GM10248 (cell line): ENCODE measurements around the gene GOLGA6L9.
"Not testable (repeated sequence)": the region's sequence is repeated elsewhere in the genome, so short reads cannot be mapped to it uniquely, and the experiment has no call there.

ENCODE experiments used
- CTCF ChIA-PET: fragments of 300-600 bp; sonication (Branson Sonifier 250); formaldehyde crosslinking; extraction: SDS; loops from one replicate; lab custom pipeline; 2021; ENCODE audit warnings: antibody characterized with exemption; lab: Yijun Ruan, JAX
- POLR2A ChIA-PET: fragments of 350-650 bp; sonication (Branson Sonifier 250); formaldehyde crosslinking; extraction: SDS; loops from one replicate; lab custom pipeline; 2020; ENCODE audit warnings: antibody characterized with exemption; lab: Yijun Ruan, JAX
- DNase-seq: peaks from one replicate; pipeline ENCODE4 v3.0.0; 2012; ENCODE audit errors: extremely low spot score
- CTCF ChIP-seq: IDR thresholded peaks from 2 replicates; pipeline ENCODE4 v1.5.1; 2012; ENCODE audit warnings: mild to moderate bottlenecking, low read depth; ENCODE audit errors: extremely low read depth, missing control alignments, control extremely low read depth

GOLGA6L9 gene

GRCh38 chr15:82429693-82430092, at the start of gene GOLGA6L9:
Gene GOLGA6L9, plus strand, starts transcription at chr15:82429816. Its CDS starts 264 bp downstream, at chr15:82430080.
- DNase-seq, CTCF ChIA-PET, POLR2A ChIA-PET: not testable (repeated sequence)

GRCh38 chr15:82381330-82381955, 48.2 kb upstream of the GOLGA6L9 start:
- CTCF ChIA-PET, DNase-seq, POLR2A ChIA-PET: not testable (repeated sequence)

GRCh38 chr15:82387209-82387608, 42.4 kb upstream of the GOLGA6L9 start:
- POLR2A ChIA-PET = not testable (repeated sequence)

GRCh38 chr15:82390152-82390551, 39.5 kb upstream of the GOLGA6L9 start:
- POLR2A ChIA-PET, CTCF ChIA-PET, DNase-seq: not testable (repeated sequence)

More at GRCh38 chr15:82387209-82387608, 42.4 kb upstream of the GOLGA6L9 start:
- DNase-seq, CTCF ChIA-PET: not testable (repeated sequence)

GRCh38 chr15:82392077-82392476, 37.5 kb upstream of the GOLGA6L9 start:
- DNase-seq, CTCF ChIA-PET, POLR2A ChIA-PET: not testable (repeated sequence)

GRCh38 chr15:82393671-82394070, 35.9 kb upstream of the GOLGA6L9 start:
- DNase-seq = no peak
- POLR2A ChIA-PET = no interaction called here
- CTCF ChIA-PET = no interaction called here
- TF ChIP-seq CTCF = no peak

- CTCF ChIA-PET, POLR2A ChIA-PET, DNase-seq: not testable (repeated sequence)
These were observed 33.8 kb upstream of the GOLGA6L9 start for GRCh38 chr15:82395788-82396187.

GRCh38 chr15:82397817-82398216, 31.8 kb upstream of the GOLGA6L9 start:
- no peak for TF ChIP-seq CTCF
- POLR2A ChIA-PET = no interaction called here

GRCh38 chr15:82398785-82399184, 30.8 kb upstream of the GOLGA6L9 start:
- DNase-seq = no peak
- POLR2A ChIA-PET = no interaction called here
- CTCF ChIA-PET = interaction anchor here (0.9 kb wide), 1 partner anchor 132 kb away, joined by 4 read pairs; no protein-coding TSS in a partner anchor
- TF ChIP-seq CTCF = no peak

More at GRCh38 chr15:82397817-82398216, 31.8 kb upstream of the GOLGA6L9 start:
- CTCF ChIA-PET = no interaction called here
- DNase-seq = no peak

GRCh38 chr15:82399366-82400103, 30.1 kb upstream of the GOLGA6L9 start:
- DNase-seq = peak; percentile 11
- POLR2A ChIA-PET = not testable (repeated sequence)
- CTCF ChIA-PET = interaction anchor here (0.9 kb wide), 1 partner anchor 131 kb away, joined by 4 read pairs; no protein-coding TSS in a partner anchor

- CTCF ChIA-PET, DNase-seq, POLR2A ChIA-PET: not testable (repeated sequence)
These were observed 27.7 kb upstream of the GOLGA6L9 start for GRCh38 chr15:82401918-82402317.

GRCh38 chr15:82402341-82402740, 27.3 kb upstream of the GOLGA6L9 start:
- CTCF ChIA-PET, POLR2A ChIA-PET, DNase-seq: not testable (repeated sequence)

GRCh38 chr15:82406211-82406610, 23.4 kb upstream of the GOLGA6L9 start:
- POLR2A ChIA-PET, DNase-seq: not testable (repeated sequence)
- CTCF ChIA-PET = interaction anchor here (1.0 kb wide), 1 partner anchor 10 kb away, joined by 3 read pairs; no protein-coding TSS in a partner anchor

- POLR2A ChIA-PET, CTCF ChIA-PET: not testable (repeated sequence)
These were observed 19.3 kb upstream of the GOLGA6L9 start for GRCh38 chr15:82410306-82410705.

More at GRCh38 chr15:82410306-82410705, 19.3 kb upstream of the GOLGA6L9 start:
- not testable (repeated sequence) for DNase-seq
